22Rv1 (cell line): Measurements from ENCODE around the gene PCSK5.

ENCODE experiments used
- ZFX ChIP-seq: fragments of 450-650 bp; IDR thresholded peaks from 2 replicates; pipeline ENCODE4 v1.6.1; 2017; ENCODE audit warnings: antibody characterized with exemption, borderline replicate concordance
- TF ChIP-seq, protein P1 (sequence below): fragments of 450-650 bp; IDR thresholded peaks from 2 replicates; pipeline ENCODE4 v1.5.1; 2017; ENCODE audit warnings: mild to moderate bottlenecking

DNA sequence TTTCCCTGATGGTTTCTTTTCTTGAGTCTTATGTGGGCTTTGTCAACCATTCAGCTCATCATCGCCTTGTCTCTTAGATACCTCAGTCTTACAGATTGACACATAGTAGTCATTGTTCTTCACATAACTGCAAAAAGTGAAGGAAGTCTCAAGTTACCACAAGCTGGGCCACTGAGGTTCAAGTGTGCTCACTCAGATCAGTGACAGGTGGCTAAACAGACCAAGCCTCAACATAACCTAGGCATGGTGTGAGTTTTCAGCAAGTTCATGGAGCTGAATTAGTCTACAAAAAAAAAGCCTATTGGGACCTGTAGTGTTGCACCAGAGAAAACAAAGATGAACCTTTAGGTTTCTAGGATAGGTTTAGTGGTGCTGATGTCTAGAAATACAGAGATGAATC, 445.6 kb downstream of the PCSK5 start:
- TF ChIP-seq, protein P1, sequence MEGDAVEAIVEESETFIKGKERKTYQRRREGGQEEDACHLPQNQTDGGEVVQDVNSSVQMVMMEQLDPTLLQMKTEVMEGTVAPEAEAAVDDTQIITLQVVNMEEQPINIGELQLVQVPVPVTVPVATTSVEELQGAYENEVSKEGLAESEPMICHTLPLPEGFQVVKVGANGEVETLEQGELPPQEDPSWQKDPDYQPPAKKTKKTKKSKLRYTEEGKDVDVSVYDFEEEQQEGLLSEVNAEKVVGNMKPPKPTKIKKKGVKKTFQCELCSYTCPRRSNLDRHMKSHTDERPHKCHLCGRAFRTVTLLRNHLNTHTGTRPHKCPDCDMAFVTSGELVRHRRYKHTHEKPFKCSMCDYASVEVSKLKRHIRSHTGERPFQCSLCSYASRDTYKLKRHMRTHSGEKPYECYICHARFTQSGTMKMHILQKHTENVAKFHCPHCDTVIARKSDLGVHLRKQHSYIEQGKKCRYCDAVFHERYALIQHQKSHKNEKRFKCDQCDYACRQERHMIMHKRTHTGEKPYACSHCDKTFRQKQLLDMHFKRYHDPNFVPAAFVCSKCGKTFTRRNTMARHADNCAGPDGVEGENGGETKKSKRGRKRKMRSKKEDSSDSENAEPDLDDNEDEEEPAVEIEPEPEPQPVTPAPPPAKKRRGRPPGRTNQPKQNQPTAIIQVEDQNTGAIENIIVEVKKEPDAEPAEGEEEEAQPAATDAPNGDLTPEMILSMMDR = no peak
- no peak for TF ChIP-seq ZFX
